ENCODE data around the gene SESTD1.

DNA sequence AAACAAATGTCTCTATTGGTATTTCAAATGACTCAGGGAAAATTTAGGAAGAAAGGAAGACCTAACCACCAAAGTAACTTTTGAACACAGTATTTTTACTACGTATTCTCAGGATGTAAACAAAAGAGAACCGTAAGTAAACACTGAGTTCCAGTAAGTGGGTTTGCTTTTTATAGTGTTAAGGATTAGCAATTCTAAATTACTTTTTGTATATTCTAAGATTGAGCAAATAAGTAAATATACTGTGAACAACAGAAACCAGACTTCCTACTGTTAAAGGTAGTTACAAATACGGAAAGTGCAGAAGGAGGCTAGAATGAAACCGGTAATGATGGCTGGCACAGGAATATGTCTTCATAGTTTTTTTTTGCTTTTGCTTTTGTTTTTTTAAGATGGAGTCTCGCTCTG is 31.5 kb downstream of the SESTD1 start:
- TF ChIP-seq, protein P1, sequence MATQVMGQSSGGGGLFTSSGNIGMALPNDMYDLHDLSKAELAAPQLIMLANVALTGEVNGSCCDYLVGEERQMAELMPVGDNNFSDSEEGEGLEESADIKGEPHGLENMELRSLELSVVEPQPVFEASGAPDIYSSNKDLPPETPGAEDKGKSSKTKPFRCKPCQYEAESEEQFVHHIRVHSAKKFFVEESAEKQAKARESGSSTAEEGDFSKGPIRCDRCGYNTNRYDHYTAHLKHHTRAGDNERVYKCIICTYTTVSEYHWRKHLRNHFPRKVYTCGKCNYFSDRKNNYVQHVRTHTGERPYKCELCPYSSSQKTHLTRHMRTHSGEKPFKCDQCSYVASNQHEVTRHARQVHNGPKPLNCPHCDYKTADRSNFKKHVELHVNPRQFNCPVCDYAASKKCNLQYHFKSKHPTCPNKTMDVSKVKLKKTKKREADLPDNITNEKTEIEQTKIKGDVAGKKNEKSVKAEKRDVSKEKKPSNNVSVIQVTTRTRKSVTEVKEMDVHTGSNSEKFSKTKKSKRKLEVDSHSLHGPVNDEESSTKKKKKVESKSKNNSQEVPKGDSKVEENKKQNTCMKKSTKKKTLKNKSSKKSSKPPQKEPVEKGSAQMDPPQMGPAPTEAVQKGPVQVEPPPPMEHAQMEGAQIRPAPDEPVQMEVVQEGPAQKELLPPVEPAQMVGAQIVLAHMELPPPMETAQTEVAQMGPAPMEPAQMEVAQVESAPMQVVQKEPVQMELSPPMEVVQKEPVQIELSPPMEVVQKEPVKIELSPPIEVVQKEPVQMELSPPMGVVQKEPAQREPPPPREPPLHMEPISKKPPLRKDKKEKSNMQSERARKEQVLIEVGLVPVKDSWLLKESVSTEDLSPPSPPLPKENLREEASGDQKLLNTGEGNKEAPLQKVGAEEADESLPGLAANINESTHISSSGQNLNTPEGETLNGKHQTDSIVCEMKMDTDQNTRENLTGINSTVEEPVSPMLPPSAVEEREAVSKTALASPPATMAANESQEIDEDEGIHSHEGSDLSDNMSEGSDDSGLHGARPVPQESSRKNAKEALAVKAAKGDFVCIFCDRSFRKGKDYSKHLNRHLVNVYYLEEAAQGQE (IDR thresholded peaks at IDR 0.05; ENCODE audit: borderline replicate concordance), result no peak
- TF ChIP-seq TAF1 (IDR thresholded peaks at IDR 0.05; ENCODE audit: low read depth), result no peak
- TF ChIP-seq, protein P2, sequence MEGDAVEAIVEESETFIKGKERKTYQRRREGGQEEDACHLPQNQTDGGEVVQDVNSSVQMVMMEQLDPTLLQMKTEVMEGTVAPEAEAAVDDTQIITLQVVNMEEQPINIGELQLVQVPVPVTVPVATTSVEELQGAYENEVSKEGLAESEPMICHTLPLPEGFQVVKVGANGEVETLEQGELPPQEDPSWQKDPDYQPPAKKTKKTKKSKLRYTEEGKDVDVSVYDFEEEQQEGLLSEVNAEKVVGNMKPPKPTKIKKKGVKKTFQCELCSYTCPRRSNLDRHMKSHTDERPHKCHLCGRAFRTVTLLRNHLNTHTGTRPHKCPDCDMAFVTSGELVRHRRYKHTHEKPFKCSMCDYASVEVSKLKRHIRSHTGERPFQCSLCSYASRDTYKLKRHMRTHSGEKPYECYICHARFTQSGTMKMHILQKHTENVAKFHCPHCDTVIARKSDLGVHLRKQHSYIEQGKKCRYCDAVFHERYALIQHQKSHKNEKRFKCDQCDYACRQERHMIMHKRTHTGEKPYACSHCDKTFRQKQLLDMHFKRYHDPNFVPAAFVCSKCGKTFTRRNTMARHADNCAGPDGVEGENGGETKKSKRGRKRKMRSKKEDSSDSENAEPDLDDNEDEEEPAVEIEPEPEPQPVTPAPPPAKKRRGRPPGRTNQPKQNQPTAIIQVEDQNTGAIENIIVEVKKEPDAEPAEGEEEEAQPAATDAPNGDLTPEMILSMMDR (IDR thresholded peaks at IDR 0.05; ENCODE audit: poor library complexity, severe bottlenecking), result no peak
- no peak for TF ChIP-seq RAD21 (conservative IDR thresholded peaks at IDR 0.05)
- TF ChIP-seq SMC3 (conservative IDR thresholded peaks at IDR 0.05; ENCODE audit: poor library complexity), result no peak
- no peak for TF ChIP-seq POLR2AphosphoS5 (IDR thresholded peaks at IDR 0.05)
- no peak for TF ChIP-seq EP300 (conservative IDR thresholded peaks at IDR 0.05; ENCODE audit: poor library complexity, severe bottlenecking)

All from neural cell (in vitro differentiated cells).